HepG2 (cell line): Measurements from ENCODE around the gene PFN1. TPM values are rescaled to one million over a fixed set of nuclear protein-coding genes. Genes with fewer than 3 reads are reported as not detected.

ENCODE experiments used
- FOXA3 ChIP-seq: IDR thresholded peaks from 2 replicates; pipeline ENCODE4 v1.6.1; 2016; ENCODE audit warnings: missing genetic modification reagents, missing compliant biosample characterization
- GTF3A ChIP-seq: sonication (generic); formaldehyde crosslinking; conservative IDR thresholded peaks from 2 replicates; pipeline ENCODE4 v1.4.0; 2020; ENCODE audit warnings: mild to moderate bottlenecking, missing genetic modification reagents
- KDM2A ChIP-seq: sonication (generic); formaldehyde crosslinking; IDR thresholded peaks from 2 replicates; pipeline ENCODE4 v1.4.0; 2020; ENCODE audit warnings: low read depth, missing genetic modification reagents, borderline replicate concordance
- KDM3A ChIP-seq: IDR thresholded peaks from 2 replicates; pipeline ENCODE4 v1.6.1; 2018; ENCODE audit warnings: low read depth, missing compliant biosample characterization
- MEF2D ChIP-seq: sonication (generic); formaldehyde crosslinking; IDR thresholded peaks from 2 replicates; pipeline ENCODE4 v1.5.1; 2020; ENCODE audit warnings: mild to moderate bottlenecking, missing genetic modification reagents
- MEIS1 ChIP-seq: sonication (generic); formaldehyde crosslinking; IDR thresholded peaks from 2 replicates; pipeline ENCODE4 v1.9.0; 2021; ENCODE audit warnings: mild to moderate bottlenecking, missing genetic modification reagents, moderate library complexity, borderline replicate concordance
- MIER2 ChIP-seq: IDR thresholded peaks from 2 replicates; pipeline ENCODE4 v1.6.1; 2016; ENCODE audit warnings: missing biosample characterization, missing genetic modification reagents
- NR2F6 ChIP-seq, 2 experiments: IDR thresholded peaks; 2 replicates each; pipeline ENCODE4 v1.6.1; 2016; ENCODE audit warnings: antibody characterized with exemption in 1 of 2, mild to moderate bottlenecking in 1 of 2
- SRSF9 ChIP-seq: fragments of 200-400 bp; formaldehyde crosslinking; IDR thresholded peaks from 2 replicates; pipeline ENCODE4 v1.6.1; 2018; ENCODE audit warnings: borderline replicate concordance, mild to moderate bottlenecking, low read depth, low read length; ENCODE audit not compliant: insufficient read depth, poor library complexity, severe bottlenecking
- SSRP1 ChIP-seq: IDR thresholded peaks from 2 replicates; pipeline ENCODE4 v1.6.1; 2016; ENCODE audit warnings: control low read depth
- STAG1 ChIP-seq: sonication (generic); formaldehyde crosslinking; IDR thresholded peaks from 2 replicates; pipeline ENCODE4 v1.4.0; 2020; ENCODE audit warnings: missing genetic modification reagents
- ZBTB1 ChIP-seq: sonication (generic); formaldehyde crosslinking; IDR thresholded peaks from 2 replicates; pipeline ENCODE4 v1.4.0; 2020; ENCODE audit warnings: missing genetic modification reagents, borderline replicate concordance
- ZMYM2 ChIP-seq: sonication (generic); formaldehyde crosslinking; IDR thresholded peaks from 2 replicates; pipeline ENCODE4 v1.8.0; 2022; ENCODE audit warnings: mild to moderate bottlenecking, missing genetic modification reagents
- ZNF225 ChIP-seq: sonication (generic); formaldehyde crosslinking; IDR thresholded peaks from 2 replicates; pipeline ENCODE4 v1.4.0; 2020; ENCODE audit warnings: mild to moderate bottlenecking, missing genetic modification reagents
- ZNF251 ChIP-seq: sonication (generic); formaldehyde crosslinking; IDR thresholded peaks from 2 replicates; pipeline ENCODE4 v1.9.0; 2021; ENCODE audit warnings: mild to moderate bottlenecking, missing genetic modification reagents
- ZNF274 ChIP-seq: sonication (generic); formaldehyde crosslinking; IDR thresholded peaks from 2 replicates; pipeline ENCODE4 v1.5.1; 2020; ENCODE audit warnings: mild to moderate bottlenecking, missing genetic modification reagents
- ZNF451 ChIP-seq: sonication (generic); formaldehyde crosslinking; IDR thresholded peaks from 2 replicates; pipeline ENCODE4 v1.5.0; 2020; ENCODE audit warnings: mild to moderate bottlenecking, missing genetic modification reagents
- ZNF615 ChIP-seq: sonication (generic); formaldehyde crosslinking; IDR thresholded peaks from 2 replicates; pipeline ENCODE4 v1.5.0; 2020; ENCODE audit warnings: mild to moderate bottlenecking, missing genetic modification reagents, borderline replicate concordance
- ZNF687 ChIP-seq: sonication (generic); formaldehyde crosslinking; IDR thresholded peaks from 2 replicates; pipeline ENCODE4 v1.5.1; 2020; ENCODE audit warnings: mild to moderate bottlenecking, missing genetic modification reagents, moderate library complexity
- ZNF772 ChIP-seq: sonication (generic); formaldehyde crosslinking; IDR thresholded peaks from 2 replicates; pipeline ENCODE4 v1.5.0; 2020; ENCODE audit warnings: mild to moderate bottlenecking, missing genetic modification reagents
- ZNF850 ChIP-seq: sonication (generic); formaldehyde crosslinking; conservative IDR thresholded peaks from 2 replicates; pipeline ENCODE4 v1.9.0; 2021; ENCODE audit warnings: mild to moderate bottlenecking, missing genetic modification reagents
- polyA plus RNA-seq, 8 experiments: library from polyadenylated mRNA; depleted of rRNA in 3 of 8; stranded (reverse) in 7 of 8; unstranded in 1 of 8; fragments of >200 nt; fragmentation: Illumina TruSeq in 4 of 8; extraction: Trizol in 4 of 8; gene quantifications; 2 replicates each; pipeline versions ENCODE4 v1.2.1 to v1.2.3, GENCODE V29; 2011 to 2016; ENCODE audit warnings: low read depth in 4 of 8, missing spikeins in 1 of 8, mixed read lengths in 1 of 8; ENCODE audit not compliant: insufficient read depth in 1 of 8
- total RNA-seq, 5 experiments: library from RNA; depleted of rRNA; stranded (reverse); fragments of >200 nt; fragmentation: Illumina TruSeq; extraction: Trizol; gene quantifications; 2 replicates each; pipeline ENCODE4 v1.2.3, GENCODE V29; 2016; ENCODE audit warnings: low read depth in 1 of 5
- TF ChIP-seq, protein P1 (sequence below): IDR thresholded peaks from 2 replicates; pipeline ENCODE4 v1.4.0; 2020; ENCODE audit warnings: mild to moderate bottlenecking, missing genetic modification reagents
- TF ChIP-seq, protein P2 (sequence below): sonication (generic); formaldehyde crosslinking; IDR thresholded peaks from 2 replicates; pipeline ENCODE4 v1.8.1; 2023; ENCODE audit warnings: mild to moderate bottlenecking, missing genetic modification reagents

PFN1 gene
- total and polyA plus RNA-seq, 2 of the 13 experiments (the other 11 are each of a cell fraction or from before 2014, with no cell fraction given) = 494 to 613 TPM

GRCh38 chr17:4969551-4970173 lies 21.3 kb upstream of the PFN1 start (continued):
- TF ChIP-seq ZNF687 (CRISPR knock-in tag) (peak; percentile 42; the same call in 1 of the 2 replicates), MIER2 (CRISPR knock-in tag) (peak; percentile 84), FOXA3 (CRISPR knock-in tag) (no peak), SRSF9 (no peak), GTF3A (CRISPR knock-in tag) (no peak), ZMYM2 (no peak), KDM3A (0 out of 2 replicates have a peak, but pooled peaks have one; percentile 17), ZNF850 (no peak), ZNF772 (CRISPR knock-in tag) (0 out of 2 replicates have a peak, but pooled peaks have one; percentile 65), ZBTB1 (CRISPR knock-in tag) (no peak), SSRP1 (peak; percentile 68; the same call in 1 of the 2 replicates), MEF2D (CRISPR knock-in tag) (no peak), ZNF615 (CRISPR knock-in tag) (no peak), NR2F6 (IDR thresholded peaks at IDR 0.05) (no peak), NR2F6 (CRISPR knock-in tag; IDR thresholded peaks at IDR 0.05) (peak; percentile 30; the same call in 1 of the 2 replicates), MEIS1 (CRISPR knock-in tag) (no peak), ZNF251 (no peak), ZNF451 (CRISPR knock-in tag) (peak; percentile 35), ZNF274 (no peak), KDM2A (0 out of 2 replicates have a peak, but pooled peaks have one; percentile 59), STAG1 (CRISPR knock-in tag) (peak; percentile 32), ZNF225 (CRISPR knock-in tag) (no peak)
- TF ChIP-seq, protein P1, sequence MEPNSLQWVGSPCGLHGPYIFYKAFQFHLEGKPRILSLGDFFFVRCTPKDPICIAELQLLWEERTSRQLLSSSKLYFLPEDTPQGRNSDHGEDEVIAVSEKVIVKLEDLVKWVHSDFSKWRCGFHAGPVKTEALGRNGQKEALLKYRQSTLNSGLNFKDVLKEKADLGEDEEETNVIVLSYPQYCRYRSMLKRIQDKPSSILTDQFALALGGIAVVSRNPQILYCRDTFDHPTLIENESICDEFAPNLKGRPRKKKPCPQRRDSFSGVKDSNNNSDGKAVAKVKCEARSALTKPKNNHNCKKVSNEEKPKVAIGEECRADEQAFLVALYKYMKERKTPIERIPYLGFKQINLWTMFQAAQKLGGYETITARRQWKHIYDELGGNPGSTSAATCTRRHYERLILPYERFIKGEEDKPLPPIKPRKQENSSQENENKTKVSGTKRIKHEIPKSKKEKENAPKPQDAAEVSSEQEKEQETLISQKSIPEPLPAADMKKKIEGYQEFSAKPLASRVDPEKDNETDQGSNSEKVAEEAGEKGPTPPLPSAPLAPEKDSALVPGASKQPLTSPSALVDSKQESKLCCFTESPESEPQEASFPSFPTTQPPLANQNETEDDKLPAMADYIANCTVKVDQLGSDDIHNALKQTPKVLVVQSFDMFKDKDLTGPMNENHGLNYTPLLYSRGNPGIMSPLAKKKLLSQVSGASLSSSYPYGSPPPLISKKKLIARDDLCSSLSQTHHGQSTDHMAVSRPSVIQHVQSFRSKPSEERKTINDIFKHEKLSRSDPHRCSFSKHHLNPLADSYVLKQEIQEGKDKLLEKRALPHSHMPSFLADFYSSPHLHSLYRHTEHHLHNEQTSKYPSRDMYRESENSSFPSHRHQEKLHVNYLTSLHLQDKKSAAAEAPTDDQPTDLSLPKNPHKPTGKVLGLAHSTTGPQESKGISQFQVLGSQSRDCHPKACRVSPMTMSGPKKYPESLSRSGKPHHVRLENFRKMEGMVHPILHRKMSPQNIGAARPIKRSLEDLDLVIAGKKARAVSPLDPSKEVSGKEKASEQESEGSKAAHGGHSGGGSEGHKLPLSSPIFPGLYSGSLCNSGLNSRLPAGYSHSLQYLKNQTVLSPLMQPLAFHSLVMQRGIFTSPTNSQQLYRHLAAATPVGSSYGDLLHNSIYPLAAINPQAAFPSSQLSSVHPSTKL = no peak
- TF ChIP-seq, protein P2, sequence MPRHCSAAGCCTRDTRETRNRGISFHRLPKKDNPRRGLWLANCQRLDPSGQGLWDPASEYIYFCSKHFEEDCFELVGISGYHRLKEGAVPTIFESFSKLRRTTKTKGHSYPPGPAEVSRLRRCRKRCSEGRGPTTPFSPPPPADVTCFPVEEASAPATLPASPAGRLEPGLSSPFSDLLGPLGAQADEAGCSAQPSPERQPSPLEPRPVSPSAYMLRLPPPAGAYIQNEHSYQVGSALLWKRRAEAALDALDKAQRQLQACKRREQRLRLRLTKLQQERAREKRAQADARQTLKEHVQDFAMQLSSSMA (CRISPR knock-in tag) = no peak
